Measurements from ENCODE around the gene HDHD5. TPM values are rescaled to one million over a fixed set of nuclear protein-coding genes. Genes with fewer than 3 reads are reported as not detected.

Gene HDHD5
- total RNA-seq, 1 experiment from 2014 or later: 37.2 TPM

DNA sequence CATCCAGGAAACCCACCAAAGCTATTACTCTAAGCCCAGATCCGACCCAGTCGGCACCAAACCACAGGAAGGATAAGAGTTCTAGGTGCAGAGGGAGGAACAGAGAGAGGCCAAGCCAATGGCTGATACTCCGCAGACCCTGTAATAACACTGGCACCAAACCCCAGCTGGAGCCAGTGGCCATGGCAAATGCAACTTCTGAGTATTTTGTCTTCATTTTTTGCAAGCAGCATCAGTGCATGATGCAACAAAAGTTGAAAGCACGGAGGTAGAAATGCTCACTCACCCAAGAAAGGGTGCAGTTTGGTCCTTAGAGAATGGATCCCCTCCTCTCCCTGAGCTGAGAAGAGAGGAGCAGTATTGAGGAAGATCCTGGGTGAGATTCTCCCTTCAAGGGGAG is 40.7 kb downstream of the HDHD5 start:
- in situ Hi-C loops (cut with HindIII; ENCODE audit: low pct_unique_long_range_greater_than_20kb, low sequenced_read_pairs) (no loop called here), intact Hi-C loops (cut with micrococcal nuclease; ENCODE audit: unreplicated experiment) (no loop called here)
- ATAC-seq (no peak), DNase-seq (ENCODE audit: low read depth, low spot score) (no peak)
- ChIA-PET CTCF (no interaction called here), POLR2A (no interaction called here)
- no peaks in the 10 kb centered on the region for H3K36me3 ChIP-seq (ENCODE audit: control insufficient read depth, insufficient read depth, low read length)
- H3K4me1 ChIP-seq (ENCODE audit: control insufficient read depth, insufficient read depth, low read length): no peaks in the 10 kb centered on the region
- TF ChIP-seq TCF7L2 (IDR thresholded peaks at IDR 0.05; ENCODE audit: low read depth, low read length) (no peak), SIN3A (IDR thresholded peaks at IDR 0.05; ENCODE audit: borderline replicate concordance, insufficient read depth, low read depth, low read length) (no peak)
- TF ChIP-seq, protein P1, sequence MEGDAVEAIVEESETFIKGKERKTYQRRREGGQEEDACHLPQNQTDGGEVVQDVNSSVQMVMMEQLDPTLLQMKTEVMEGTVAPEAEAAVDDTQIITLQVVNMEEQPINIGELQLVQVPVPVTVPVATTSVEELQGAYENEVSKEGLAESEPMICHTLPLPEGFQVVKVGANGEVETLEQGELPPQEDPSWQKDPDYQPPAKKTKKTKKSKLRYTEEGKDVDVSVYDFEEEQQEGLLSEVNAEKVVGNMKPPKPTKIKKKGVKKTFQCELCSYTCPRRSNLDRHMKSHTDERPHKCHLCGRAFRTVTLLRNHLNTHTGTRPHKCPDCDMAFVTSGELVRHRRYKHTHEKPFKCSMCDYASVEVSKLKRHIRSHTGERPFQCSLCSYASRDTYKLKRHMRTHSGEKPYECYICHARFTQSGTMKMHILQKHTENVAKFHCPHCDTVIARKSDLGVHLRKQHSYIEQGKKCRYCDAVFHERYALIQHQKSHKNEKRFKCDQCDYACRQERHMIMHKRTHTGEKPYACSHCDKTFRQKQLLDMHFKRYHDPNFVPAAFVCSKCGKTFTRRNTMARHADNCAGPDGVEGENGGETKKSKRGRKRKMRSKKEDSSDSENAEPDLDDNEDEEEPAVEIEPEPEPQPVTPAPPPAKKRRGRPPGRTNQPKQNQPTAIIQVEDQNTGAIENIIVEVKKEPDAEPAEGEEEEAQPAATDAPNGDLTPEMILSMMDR (IDR thresholded peaks at IDR 0.05): no peak
- TF ChIP-seq, protein P2, sequence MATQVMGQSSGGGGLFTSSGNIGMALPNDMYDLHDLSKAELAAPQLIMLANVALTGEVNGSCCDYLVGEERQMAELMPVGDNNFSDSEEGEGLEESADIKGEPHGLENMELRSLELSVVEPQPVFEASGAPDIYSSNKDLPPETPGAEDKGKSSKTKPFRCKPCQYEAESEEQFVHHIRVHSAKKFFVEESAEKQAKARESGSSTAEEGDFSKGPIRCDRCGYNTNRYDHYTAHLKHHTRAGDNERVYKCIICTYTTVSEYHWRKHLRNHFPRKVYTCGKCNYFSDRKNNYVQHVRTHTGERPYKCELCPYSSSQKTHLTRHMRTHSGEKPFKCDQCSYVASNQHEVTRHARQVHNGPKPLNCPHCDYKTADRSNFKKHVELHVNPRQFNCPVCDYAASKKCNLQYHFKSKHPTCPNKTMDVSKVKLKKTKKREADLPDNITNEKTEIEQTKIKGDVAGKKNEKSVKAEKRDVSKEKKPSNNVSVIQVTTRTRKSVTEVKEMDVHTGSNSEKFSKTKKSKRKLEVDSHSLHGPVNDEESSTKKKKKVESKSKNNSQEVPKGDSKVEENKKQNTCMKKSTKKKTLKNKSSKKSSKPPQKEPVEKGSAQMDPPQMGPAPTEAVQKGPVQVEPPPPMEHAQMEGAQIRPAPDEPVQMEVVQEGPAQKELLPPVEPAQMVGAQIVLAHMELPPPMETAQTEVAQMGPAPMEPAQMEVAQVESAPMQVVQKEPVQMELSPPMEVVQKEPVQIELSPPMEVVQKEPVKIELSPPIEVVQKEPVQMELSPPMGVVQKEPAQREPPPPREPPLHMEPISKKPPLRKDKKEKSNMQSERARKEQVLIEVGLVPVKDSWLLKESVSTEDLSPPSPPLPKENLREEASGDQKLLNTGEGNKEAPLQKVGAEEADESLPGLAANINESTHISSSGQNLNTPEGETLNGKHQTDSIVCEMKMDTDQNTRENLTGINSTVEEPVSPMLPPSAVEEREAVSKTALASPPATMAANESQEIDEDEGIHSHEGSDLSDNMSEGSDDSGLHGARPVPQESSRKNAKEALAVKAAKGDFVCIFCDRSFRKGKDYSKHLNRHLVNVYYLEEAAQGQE (IDR thresholded peaks at IDR 0.05; ENCODE audit: insufficient read depth in 1 of 2, low read depth in 2 of 2, low read length in 1 of 2): no peak
- BruUV-seq (replicated peaks): no TSS peak
- no peaks in the 10 kb centered on the region for H3K9me3 ChIP-seq (ENCODE audit: control insufficient read depth, insufficient read depth, low read depth, low read length)
- no peaks in the 10 kb centered on the region for H3K27me3 ChIP-seq (ENCODE audit: control insufficient read depth, insufficient read depth, low read length)
- H3K4me3 ChIP-seq (ENCODE audit: low read depth in 2 of 2, low read length in 2 of 2): no peak overlapping the region
- H3K27ac ChIP-seq (ENCODE audit: low read length): no peak overlapping the region

DNA sequence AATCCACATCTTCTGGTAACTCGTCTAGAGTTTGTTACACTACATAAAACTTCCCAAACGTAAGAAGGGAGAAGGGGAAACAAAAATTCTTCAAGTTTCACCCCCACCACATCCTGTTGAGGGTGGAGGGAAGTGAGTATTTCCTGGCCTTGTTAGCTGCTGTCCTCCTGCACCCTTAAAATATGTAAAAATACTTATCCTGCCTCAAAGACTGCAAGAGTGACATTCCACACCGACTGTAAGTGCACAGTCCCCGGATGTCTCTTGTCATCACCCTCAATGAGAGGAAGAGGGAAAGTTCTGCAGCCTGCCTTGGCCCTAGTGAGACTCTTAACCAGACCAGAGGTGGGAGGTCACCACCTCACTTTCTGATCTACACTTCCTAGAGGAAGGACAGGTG is 41.2 kb downstream of the HDHD5 start:
- BruUV-seq (replicated peaks): no TSS peak

More for the DNA sequence above, 41.2 kb downstream of the HDHD5 start:
- H3K4me3 ChIP-seq (ENCODE audit: low read depth in 2 of 2, low read length in 2 of 2): no peak overlapping the region
- no peaks in the 10 kb centered on the region for H3K9me3 ChIP-seq (ENCODE audit: control insufficient read depth, insufficient read depth, low read depth, low read length)
- DNase-seq (ENCODE audit: low read depth, low spot score) (no peak), ATAC-seq (no peak)
- intact Hi-C loops (cut with micrococcal nuclease; ENCODE audit: unreplicated experiment) (no loop called here), in situ Hi-C loops (cut with HindIII; ENCODE audit: low pct_unique_long_range_greater_than_20kb, low sequenced_read_pairs) (no loop called here)
- CTCF ChIA-PET: no interaction called here
- TF ChIP-seq, protein P1 (IDR thresholded peaks at IDR 0.05): no peak
- no peak for TF ChIP-seq TCF7L2 (IDR thresholded peaks at IDR 0.05; ENCODE audit: low read depth, low read length)
- TF ChIP-seq, protein P2 (IDR thresholded peaks at IDR 0.05; ENCODE audit: insufficient read depth in 1 of 2, low read depth in 2 of 2, low read length in 1 of 2): no peak
- TF ChIP-seq POLR2AphosphoS5 (IDR thresholded peaks at IDR 0.05; ENCODE audit: low read depth, low read length): no peak
- TF ChIP-seq SIN3A (IDR thresholded peaks at IDR 0.05; ENCODE audit: borderline replicate concordance, insufficient read depth, low read depth, low read length): no peak
- H3K27me3 ChIP-seq (ENCODE audit: control insufficient read depth, insufficient read depth, low read length): no peaks in the 10 kb centered on the region
- POLR2A ChIA-PET: no interaction called here
- no peak overlapping the region for H3K27ac ChIP-seq (ENCODE audit: low read length)
- H3K4me1 ChIP-seq (ENCODE audit: control insufficient read depth, insufficient read depth, low read length): no peaks in the 10 kb centered on the region
- H3K36me3 ChIP-seq (ENCODE audit: control insufficient read depth, insufficient read depth, low read length): no peaks in the 10 kb centered on the region

Data from Panc1 (cell line).